ENCODE data around the gene SUFU. TPM values are rescaled to one million over a fixed set of nuclear protein-coding genes. Genes with fewer than 3 reads are reported as not detected.
A peak's percentile ranks its signal among the peaks of the same experiment; 100 is the strongest.

SUFU gene
- total RNA-seq, 1 donor from 2014 or later = 9.4 TPM

- ATAC-seq = no peak
Measured at GRCh38 chr10:102597131-102597991, 93.6 kb downstream of the SUFU start.

GRCh38 chr10:102598243-102598642 lies 94.5 kb downstream of the SUFU start:
- ATAC-seq = no peak

- ATAC-seq = peak; percentile 20
Measured at GRCh38 chr10:102599565-102600327, 96.0 kb downstream of the SUFU start.

- ATAC-seq = no peak
Measured at GRCh38 chr10:102600816-102601215, 97.0 kb downstream of the SUFU start.

- no peak for ATAC-seq
Measured at GRCh38 chr10:102601639-102602038, 97.9 kb downstream of the SUFU start.

GRCh38 chr10:102602272-102603045 lies 98.7 kb downstream of the SUFU start:
- ATAC-seq = no peak

- no peak for ATAC-seq
Measured at GRCh38 chr10:102603946-102604345, 100.2 kb downstream of the SUFU start.

- ATAC-seq = peak; percentile 52
Measured at GRCh38 chr10:102604439-102604841, 100.7 kb downstream of the SUFU start.

GRCh38 chr10:102605712-102606111 lies 101.9 kb downstream of the SUFU start:
- no peak for ATAC-seq

- no peak for ATAC-seq
Measured at GRCh38 chr10:102608487-102608886, 104.7 kb downstream of the SUFU start.

- no peak for ATAC-seq
Measured at GRCh38 chr10:102610441-102610887, 106.7 kb downstream of the SUFU start.

GRCh38 chr10:102611514-102612087 lies 107.8 kb downstream of the SUFU start:
- ATAC-seq = peak; percentile 58

- ATAC-seq = no peak
Measured at GRCh38 chr10:102612964-102613275, 109.1 kb downstream of the SUFU start.

- no peak for ATAC-seq
Measured at GRCh38 chr10:102613286-102613685, 109.5 kb downstream of the SUFU start.

GRCh38 chr10:102613785-102614184 lies 110.0 kb downstream of the SUFU start:
- no peak for ATAC-seq

- no peak for ATAC-seq
Measured at GRCh38 chr10:102614888-102615287, 111.1 kb downstream of the SUFU start.

- ATAC-seq = no peak
Measured at GRCh38 chr10:102615361-102615760, 111.6 kb downstream of the SUFU start.

- ATAC-seq = no peak
Measured at GRCh38 chr10:102616066-102616770, 112.4 kb downstream of the SUFU start.

GRCh38 chr10:102617041-102617440 lies 113.3 kb downstream of the SUFU start:
- no peak for ATAC-seq

GRCh38 chr10:102617816-102618215 lies 114.0 kb downstream of the SUFU start:
- ATAC-seq = no peak

- ATAC-seq = no peak
Measured at GRCh38 chr10:102619281-102619981, 115.7 kb downstream of the SUFU start.
